Skeletal muscle satellite cell (primary cell): ENCODE results near the gene ARRDC1.

Experiments used
- H3K27me3 ChIP-seq: 2 replicates; pipeline ENCODE4 v1.7.0; 2013; ENCODE audit warnings: low read length; ENCODE audit not compliant: control insufficient read depth, insufficient read depth
- H3K36me3 ChIP-seq: 2 replicates; pipeline ENCODE4 v1.7.0; 2013; ENCODE audit warnings: mild to moderate bottlenecking, control low read depth, low read length; ENCODE audit not compliant: insufficient read depth
- H3K4me1 ChIP-seq: 2 replicates; pipeline ENCODE4 v1.7.0; 2013; ENCODE audit warnings: low read length; ENCODE audit not compliant: control insufficient read depth, insufficient read depth
- H3K4me2 ChIP-seq: 2 replicates; pipeline ENCODE4 v1.7.0; 2013; ENCODE audit warnings: mild to moderate bottlenecking, low read length
- H3K4me3 ChIP-seq: 2 replicates; pipeline ENCODE4 v1.7.0; 2013; ENCODE audit warnings: low read length
- H3K9ac ChIP-seq: 2 replicates; pipeline ENCODE4 v1.7.0; 2013; ENCODE audit warnings: mild to moderate bottlenecking, low read depth, low read length, moderate library complexity
- H3K9me3 ChIP-seq: replicated peaks from 2 replicates; pipeline ENCODE4 v1.7.0; 2013; ENCODE audit warnings: mild to moderate bottlenecking, control low read depth, low read length

The ARRDC1 gene

GRCh38 chr9:137606734-137607138 is 1.2 kb downstream of the ARRDC1 start:
- Histone ChIP-seq H3K27me3 (peaks cover 9% of the 10 kb centered on the region), H3K36me3 (no peaks in the 10 kb centered on the region), H3K4me3 (peak overlapping the region; percentile 93), H3K9ac (peak overlapping the region; percentile 84), H3K4me2 (peak overlapping the region; percentile 99), H3K4me1 (peaks cover 19% of the 10 kb centered on the region), H3K9me3 (no peaks in the 10 kb centered on the region)

- H3K4me1 ChIP-seq: peaks cover 25% of the 10 kb centered on the region
- H3K4me2 ChIP-seq: peak overlapping the region; percentile 99
- H3K9ac ChIP-seq: no peak overlapping the region
- H3K27me3 ChIP-seq: peaks cover 9% of the 10 kb centered on the region
- H3K4me3 ChIP-seq: peak overlapping the region; percentile 93
- no peaks in the 10 kb centered on the region for H3K9me3 ChIP-seq
- no peaks in the 10 kb centered on the region for H3K36me3 ChIP-seq
Observed at GRCh38 chr9:137607141-137607857, 1.8 kb downstream of the ARRDC1 start.

- Histone ChIP-seq H3K4me3 (no peak overlapping the region), H3K9ac (no peak overlapping the region), H3K36me3 (peaks cover 25% of the 10 kb centered on the region), H3K27me3 (no peaks in the 10 kb centered on the region), H3K4me1 (peaks cover 34% of the 10 kb centered on the region), H3K9me3 (no peaks in the 10 kb centered on the region), H3K4me2 (no peak overlapping the region)
Observed at GRCh38 chr9:137610944-137611343, 5.5 kb downstream of the ARRDC1 start.

- Histone ChIP-seq H3K9me3 (no peaks in the 10 kb centered on the region), H3K4me3 (peak overlapping the region; percentile 51), H3K9ac (peak overlapping the region; percentile 57), H3K4me2 (peak overlapping the region; percentile 74), H3K27me3 (no peaks in the 10 kb centered on the region), H3K36me3 (peaks cover 25% of the 10 kb centered on the region), H3K4me1 (peaks cover 27% of the 10 kb centered on the region)
Observed at GRCh38 chr9:137611623-137612609, 6.4 kb downstream of the ARRDC1 start.

- Histone ChIP-seq H3K36me3 (peaks cover 29% of the 10 kb centered on the region), H3K4me2 (peak overlapping the region; percentile 74), H3K9me3 (no peaks in the 10 kb centered on the region), H3K4me3 (peak overlapping the region; percentile 51), H3K9ac (peak overlapping the region; percentile 43), H3K4me1 (peaks cover 25% of the 10 kb centered on the region), H3K27me3 (no peaks in the 10 kb centered on the region)
Observed at GRCh38 chr9:137612741-137613142, 7.3 kb downstream of the ARRDC1 start.

- peaks cover 28% of the 10 kb centered on the region for H3K4me1 ChIP-seq
- H3K27me3 ChIP-seq: no peaks in the 10 kb centered on the region
- H3K9me3 ChIP-seq: no peaks in the 10 kb centered on the region
- peak overlapping the region; percentile 43 for H3K9ac ChIP-seq
- peaks cover 29% of the 10 kb centered on the region for H3K36me3 ChIP-seq
- H3K4me2 ChIP-seq: no peak overlapping the region
- H3K4me3 ChIP-seq: no peak overlapping the region
Observed at GRCh38 chr9:137613259-137613658, 7.8 kb downstream of the ARRDC1 start.

GRCh38 chr9:137613738-137614523 is 8.4 kb downstream of the ARRDC1 start:
- peaks cover 29% of the 10 kb centered on the region for H3K36me3 ChIP-seq
- no peaks in the 10 kb centered on the region for H3K9me3 ChIP-seq
- no peak overlapping the region for H3K4me2 ChIP-seq
- H3K4me1 ChIP-seq: peaks cover 28% of the 10 kb centered on the region
- H3K9ac ChIP-seq: no peak overlapping the region
- H3K4me3 ChIP-seq: no peak overlapping the region
- H3K27me3 ChIP-seq: no peaks in the 10 kb centered on the region

GRCh38 chr9:137614631-137615386 is 9.3 kb downstream of the ARRDC1 start:
- H3K36me3 ChIP-seq: peaks cover 29% of the 10 kb centered on the region
- no peak overlapping the region for H3K4me2 ChIP-seq
- no peak overlapping the region for H3K9ac ChIP-seq
- H3K4me3 ChIP-seq: no peak overlapping the region
- no peaks in the 10 kb centered on the region for H3K27me3 ChIP-seq
- H3K9me3 ChIP-seq: no peaks in the 10 kb centered on the region
- peaks cover 28% of the 10 kb centered on the region for H3K4me1 ChIP-seq

GRCh38 chr9:137615387-137615871 is 9.9 kb downstream of the ARRDC1 start:
- Histone ChIP-seq H3K9ac (no peak overlapping the region), H3K27me3 (no peaks in the 10 kb centered on the region), H3K4me1 (peaks cover 29% of the 10 kb centered on the region), H3K4me2 (no peak overlapping the region), H3K9me3 (no peaks in the 10 kb centered on the region), H3K4me3 (no peak overlapping the region), H3K36me3 (peaks cover 29% of the 10 kb centered on the region)

- Histone ChIP-seq H3K4me1 (peaks cover 20% of the 10 kb centered on the region), H3K9me3 (no peaks in the 10 kb centered on the region), H3K9ac (peak within 1 kb of the TSS; percentile 100), H3K27me3 (no peaks in the 10 kb centered on the region), H3K36me3 (peaks cover 31% of the 10 kb centered on the region), H3K4me2 (peak within 1 kb of the TSS; percentile 98), H3K4me3 (peak within 1 kb of the TSS; percentile 99)
Observed at GRCh38 chr9:137618105-137619067, 12.9 kb downstream of the ARRDC1 start, which contains the start of gene EHMT1. EHMT1 (plus strand) TSS chr9:137619005; CDS start chr9:137619029, 24 bp downstream.
